Measurements from ENCODE around the gene TAAR5. TPM values are rescaled to one million over a fixed set of nuclear protein-coding genes. Genes with fewer than 3 reads are reported as not detected.
"Not testable (repeated sequence)": the region's sequence is repeated elsewhere in the genome, so short reads cannot be mapped to it uniquely, and the experiment has no call there.

Gene TAAR5
- total RNA-seq, 1 experiment from 2014 or later: not detected

DNA sequence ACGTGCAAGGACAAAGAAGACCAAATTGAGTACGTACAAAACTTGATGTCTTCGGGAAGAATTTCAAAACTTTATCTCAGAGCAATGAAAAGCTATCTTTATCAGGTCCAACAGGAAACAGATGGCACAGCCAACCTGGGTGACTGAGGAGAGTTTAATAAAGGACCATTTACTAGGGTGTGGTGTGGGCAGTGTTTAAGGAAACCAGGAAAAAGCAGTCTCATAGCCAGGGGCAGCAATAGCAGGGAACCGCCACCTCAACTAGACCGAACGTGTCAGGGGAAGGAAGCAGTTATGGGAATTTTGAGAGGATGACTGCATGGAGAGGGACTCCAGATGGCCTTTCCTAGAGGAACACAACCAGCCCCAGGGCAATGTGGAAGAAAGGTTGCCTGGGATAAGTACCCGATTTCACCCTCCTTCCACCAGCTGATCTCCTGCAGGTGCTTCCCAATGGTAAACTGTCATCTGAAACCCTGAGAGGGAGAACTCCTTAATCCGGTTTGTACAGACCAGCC, 15.2 kb upstream of the TAAR5 start:
- no peak for DNase-seq (ENCODE audit: low read depth in 1 of 2, low spot score in 2 of 2)
- Histone ChIP-seq H3K4me3 (no peak overlapping the region), H3K27me3 (replicated peaks) (no peaks in the 10 kb centered on the region), H3K36me3 (no peaks in the 10 kb centered on the region), H3K4me1 (replicated peaks) (no peaks in the 10 kb centered on the region), H3K27ac (no peak overlapping the region), H3K9me3 (replicated peaks) (no peaks in the 10 kb centered on the region; the same call in 1 of the 2 replicates)

DNA sequence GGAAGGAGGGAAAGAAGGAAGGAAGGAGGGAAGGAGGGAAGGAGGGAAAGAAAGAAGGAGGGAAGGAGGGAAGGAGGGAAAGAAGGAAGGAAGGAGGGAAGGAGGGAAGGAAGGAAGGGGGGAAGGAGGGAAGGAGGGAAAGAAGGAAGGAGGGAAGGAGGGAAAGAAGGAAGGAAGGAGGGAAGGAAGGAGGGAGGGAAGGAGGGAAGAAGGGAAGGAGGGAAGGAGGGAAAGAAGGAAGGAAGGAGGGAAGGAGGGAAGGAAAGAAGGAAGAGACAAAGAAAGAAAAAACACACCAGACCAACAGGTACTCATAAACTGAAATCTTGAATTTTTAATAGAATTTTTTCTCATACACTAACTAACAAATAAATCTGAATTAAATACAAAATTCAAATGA, 11.4 kb upstream of the TAAR5 start:
- not testable (repeated sequence) for H3K4me3 ChIP-seq; H3K27me3 ChIP-seq (replicated peaks); DNase-seq (ENCODE audit: low read depth in 1 of 2, low spot score in 2 of 2); H3K36me3 ChIP-seq; H3K27ac ChIP-seq; H3K9me3 ChIP-seq (replicated peaks); H3K4me1 ChIP-seq (replicated peaks)

DNA sequence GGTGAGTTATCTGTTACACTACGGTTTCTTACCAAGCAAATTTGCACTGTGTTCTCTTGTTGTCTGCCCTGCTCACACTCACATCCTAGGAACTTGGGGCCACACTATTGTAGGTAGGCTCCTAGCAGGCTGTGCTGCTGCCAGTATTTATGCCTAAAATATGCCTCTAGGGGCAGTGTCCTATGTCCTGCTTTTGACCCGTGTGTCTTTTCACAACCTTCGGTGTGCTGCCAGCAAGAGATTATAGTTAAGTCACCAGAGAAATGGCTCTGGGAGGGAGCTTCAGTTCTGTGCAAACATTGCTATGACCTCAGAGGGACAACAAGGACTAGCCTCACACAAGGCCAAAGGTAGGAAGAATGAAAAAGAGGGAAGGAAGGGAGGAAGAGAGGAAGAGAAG, 8.9 kb upstream of the TAAR5 start:
- Histone ChIP-seq H3K27me3 (replicated peaks) (no peaks in the 10 kb centered on the region; the same call in none of the 2 replicates), H3K4me3 (no peak overlapping the region), H3K27ac (no peak overlapping the region), H3K36me3 (no peaks in the 10 kb centered on the region), H3K9me3 (replicated peaks) (no peaks in the 10 kb centered on the region), H3K4me1 (replicated peaks) (no peaks in the 10 kb centered on the region)
- no peak for DNase-seq (ENCODE audit: low read depth in 1 of 2, low spot score in 2 of 2)

DNA sequence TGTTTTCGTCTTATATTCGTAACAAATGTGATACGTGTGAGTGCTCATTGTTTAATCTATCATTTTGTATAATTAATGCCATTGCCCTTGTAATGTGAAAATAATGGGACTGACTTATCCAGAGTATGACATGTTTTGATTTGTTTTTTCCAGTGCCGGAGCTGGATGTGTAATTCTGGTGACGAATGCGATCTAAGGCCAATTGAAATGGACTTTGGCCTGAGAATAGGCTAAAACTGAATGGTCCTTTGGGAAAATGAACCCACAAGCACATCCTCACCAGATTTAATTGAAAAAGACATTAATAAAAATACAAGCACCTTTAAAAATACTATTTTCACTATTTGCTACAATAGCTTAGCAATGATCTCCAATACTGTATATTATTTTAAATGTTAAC, 6.7 kb upstream of the TAAR5 start:
- Histone ChIP-seq H3K27ac (no peak overlapping the region), H3K9me3 (replicated peaks) (no peaks in the 10 kb centered on the region), H3K4me1 (replicated peaks) (no peaks in the 10 kb centered on the region), H3K27me3 (replicated peaks) (no peaks in the 10 kb centered on the region; the same call in none of the 2 replicates), H3K4me3 (no peak overlapping the region), H3K36me3 (no peaks in the 10 kb centered on the region)
- DNase-seq (ENCODE audit: low read depth in 1 of 2, low spot score in 2 of 2): no peak

DNA sequence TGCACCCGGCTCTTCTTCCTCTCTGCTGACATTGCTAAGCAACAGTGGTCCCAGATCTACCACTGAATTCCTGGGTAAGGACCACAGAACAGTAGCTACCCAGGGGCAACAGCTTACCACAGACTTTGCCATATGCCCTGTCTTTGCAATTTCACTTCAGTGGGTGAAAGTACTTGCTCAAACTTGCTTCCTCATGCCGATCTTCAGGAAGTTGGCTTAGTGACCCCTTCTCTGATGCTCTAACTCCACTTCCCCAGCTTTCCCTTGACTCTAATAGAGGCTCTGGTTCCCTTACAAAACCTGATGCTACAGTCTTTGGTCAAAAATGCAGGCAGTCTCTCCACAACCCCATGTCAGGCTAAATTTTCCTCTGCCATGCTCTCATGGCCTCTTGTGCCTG, 3.3 kb upstream of the TAAR5 start:
- no peaks in the 10 kb centered on the region for H3K4me1 ChIP-seq (replicated peaks)
- no peak overlapping the region for H3K27ac ChIP-seq
- DNase-seq (ENCODE audit: low read depth in 1 of 2, low spot score in 2 of 2): no peak
- H3K36me3 ChIP-seq: no peaks in the 10 kb centered on the region
- H3K9me3 ChIP-seq (replicated peaks): no peaks in the 10 kb centered on the region
- H3K4me3 ChIP-seq: no peak overlapping the region
- no peaks in the 10 kb centered on the region; the same call in 1 of the 2 replicates for H3K27me3 ChIP-seq (replicated peaks)

DNA sequence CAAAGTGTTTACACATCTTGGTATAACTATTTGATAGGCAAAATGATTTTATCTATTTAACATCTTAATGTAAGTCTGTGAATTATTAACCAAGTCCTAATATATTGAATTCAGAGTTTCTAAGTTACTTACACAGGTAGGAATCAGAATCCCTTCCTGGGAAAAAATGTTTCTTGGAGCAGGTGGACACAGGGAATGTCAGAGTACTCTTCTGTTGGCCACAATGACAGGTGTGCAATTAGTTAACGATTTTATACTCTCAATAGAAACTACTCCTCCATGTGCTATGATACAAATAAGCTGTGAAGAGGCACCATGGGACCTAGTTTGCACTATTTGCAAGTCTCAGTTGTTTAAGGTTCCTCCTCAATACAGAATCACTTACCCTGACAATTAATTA, 821 bp upstream of the TAAR5 start:
- H3K36me3 ChIP-seq: no peaks in the 10 kb centered on the region

DNA sequence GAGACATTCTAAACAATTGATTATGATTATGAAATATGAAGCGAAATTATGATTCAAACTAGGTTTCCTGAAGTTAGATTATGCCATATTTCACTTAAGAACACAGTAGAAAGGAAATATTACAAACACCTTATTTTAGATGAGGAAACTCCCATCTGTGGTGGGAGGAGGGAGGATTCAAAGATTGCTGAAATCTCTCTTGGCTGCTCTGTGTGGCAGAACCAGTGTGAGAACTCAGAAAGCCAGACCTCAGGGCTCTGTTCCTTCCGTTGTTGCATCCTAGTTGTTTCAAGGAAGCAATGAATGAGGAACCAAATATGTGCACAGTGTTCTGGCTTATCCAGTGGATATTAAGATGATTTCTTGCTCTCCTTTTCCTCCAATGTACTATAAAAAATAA, 2.1 kb downstream of the TAAR5 start:
- Histone ChIP-seq H3K27ac (no peak overlapping the region), H3K4me1 (replicated peaks) (no peaks in the 10 kb centered on the region)
- DNase-seq (ENCODE audit: low read depth in 1 of 2, low spot score in 2 of 2): no peak

More for the DNA sequence above, 821 bp upstream of the TAAR5 start:
- no peak overlapping the region for H3K4me3 ChIP-seq
- H3K27ac ChIP-seq: no peak overlapping the region
- H3K27me3 ChIP-seq (replicated peaks): no peaks in the 10 kb centered on the region
- H3K9me3 ChIP-seq (replicated peaks): no peaks in the 10 kb centered on the region
- DNase-seq (ENCODE audit: low read depth in 1 of 2, low spot score in 2 of 2): no peak
- H3K4me1 ChIP-seq (replicated peaks): no peaks in the 10 kb centered on the region

DNA sequence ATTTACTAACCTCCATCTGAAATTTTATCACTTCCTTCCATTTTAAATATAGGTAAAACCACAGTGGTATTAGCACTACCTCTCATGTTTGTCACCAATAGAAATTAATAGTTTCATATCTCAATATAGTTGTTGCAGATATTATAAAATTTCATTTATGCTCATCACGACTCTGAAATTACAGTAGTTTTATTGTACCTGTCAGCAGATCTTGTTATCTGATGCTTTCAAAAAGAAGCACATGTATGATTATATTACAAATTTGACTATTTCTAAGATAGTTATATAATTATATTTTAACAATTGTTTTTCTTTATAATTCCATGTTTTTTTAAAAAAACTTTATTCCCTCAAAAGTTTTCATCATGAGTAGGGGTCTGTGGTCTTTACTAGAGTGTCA, 4.8 kb downstream of the TAAR5 start:
- no peak overlapping the region for H3K27ac ChIP-seq
- no peak for DNase-seq (ENCODE audit: low read depth in 1 of 2, low spot score in 2 of 2)
- H3K27me3 ChIP-seq (replicated peaks): 0 out of 2 replicates have a peak, but pooled peaks cover 4% of the 10 kb centered on the region
- H3K36me3 ChIP-seq: no peaks in the 10 kb centered on the region
- no peaks in the 10 kb centered on the region for H3K4me1 ChIP-seq (replicated peaks)
- no peak overlapping the region for H3K4me3 ChIP-seq
- H3K9me3 ChIP-seq (replicated peaks): no peaks in the 10 kb centered on the region

More for the DNA sequence above, 2.1 kb downstream of the TAAR5 start:
- Histone ChIP-seq H3K4me3 (no peak overlapping the region), H3K9me3 (replicated peaks) (no peaks in the 10 kb centered on the region), H3K27me3 (replicated peaks) (0 out of 2 replicates have a peak, but pooled peaks cover 4% of the 10 kb centered on the region), H3K36me3 (no peaks in the 10 kb centered on the region)

DNA sequence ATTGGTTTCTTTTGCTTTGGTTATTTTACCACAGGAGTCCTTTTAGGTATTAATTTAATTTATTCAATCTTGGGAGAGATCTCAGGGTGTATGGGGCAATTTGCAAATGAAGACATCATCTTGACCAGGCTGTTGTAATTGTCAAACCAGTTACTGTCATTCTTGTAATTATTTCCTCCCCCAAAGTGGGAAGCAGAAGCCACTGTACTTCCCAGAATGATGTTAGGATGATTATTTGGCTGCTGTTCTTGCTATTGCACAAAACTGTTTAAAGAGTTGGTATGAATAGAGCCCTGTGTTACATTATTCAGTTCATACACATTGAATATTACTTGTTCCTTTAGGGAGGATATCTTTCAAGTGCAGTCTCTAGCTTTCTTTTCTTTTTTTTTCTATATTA, 17.8 kb downstream of the TAAR5 start:
- Histone ChIP-seq H3K4me1 (replicated peaks) (no peaks in the 10 kb centered on the region), H3K36me3 (no peaks in the 10 kb centered on the region), H3K9me3 (replicated peaks) (no peaks in the 10 kb centered on the region), H3K27me3 (replicated peaks) (peaks cover 18% of the 10 kb centered on the region), H3K27ac (no peak overlapping the region), H3K4me3 (no peak overlapping the region)
- no peak for DNase-seq (ENCODE audit: low read depth in 1 of 2, low spot score in 2 of 2)

DNA sequence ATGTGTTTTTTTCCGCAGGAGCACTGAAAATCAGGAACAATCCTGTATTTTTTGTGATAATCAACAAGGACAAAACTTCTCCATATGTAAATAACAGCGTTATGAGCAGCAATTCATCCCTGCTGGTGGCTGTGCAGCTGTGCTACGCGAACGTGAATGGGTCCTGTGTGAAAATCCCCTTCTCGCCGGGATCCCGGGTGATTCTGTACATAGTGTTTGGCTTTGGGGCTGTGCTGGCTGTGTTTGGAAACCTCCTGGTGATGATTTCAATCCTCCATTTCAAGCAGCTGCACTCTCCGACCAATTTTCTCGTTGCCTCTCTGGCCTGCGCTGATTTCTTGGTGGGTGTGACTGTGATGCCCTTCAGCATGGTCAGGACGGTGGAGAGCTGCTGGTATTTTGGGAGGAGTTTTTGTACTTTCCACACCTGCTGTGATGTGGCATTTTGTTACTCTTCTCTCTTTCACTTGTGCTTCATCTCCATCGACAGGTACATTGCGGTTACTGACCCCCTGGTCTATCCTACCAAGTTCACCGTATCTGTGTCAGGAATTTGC, 19.2 kb downstream of the TAAR5 start, which contains the start of gene TAAR6:
Gene TAAR6, plus strand, starts transcription at position 102 of the 557 bp plus-strand sequence. Its CDS starts 0 bp downstream, at position 102.
- Histone ChIP-seq H3K27me3 (replicated peaks) (peaks cover 18% of the 10 kb centered on the region), H3K9me3 (replicated peaks) (no peaks in the 10 kb centered on the region), H3K27ac (no peak within 1 kb of the TSS), H3K36me3 (no peaks in the 10 kb centered on the region), H3K4me1 (replicated peaks) (no peaks in the 10 kb centered on the region), H3K4me3 (no peak within 1 kb of the TSS)
- DNase-seq (ENCODE audit: low read depth in 1 of 2, low spot score in 2 of 2): no peak

DNA sequence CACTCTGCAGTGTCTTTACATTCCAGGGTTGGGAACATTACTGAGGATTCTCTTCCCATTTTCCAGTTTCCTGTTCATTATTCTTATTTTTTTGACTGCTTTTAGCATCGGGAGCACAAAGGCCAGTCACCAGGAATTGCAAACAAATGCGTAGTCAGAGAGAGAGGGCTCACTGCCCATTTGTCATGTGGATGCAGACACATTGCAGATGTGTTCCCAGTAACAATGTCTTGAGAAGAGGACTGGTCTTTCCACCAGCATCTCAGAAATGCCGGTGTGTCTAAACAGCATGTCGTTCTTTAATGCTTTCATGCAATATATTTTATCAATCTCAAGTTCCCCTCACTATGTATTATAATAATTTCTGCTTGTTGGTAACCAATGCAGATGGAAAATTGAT, 20.4 kb downstream of the TAAR5 start:
- Histone ChIP-seq H3K9me3 (replicated peaks) (no peaks in the 10 kb centered on the region), H3K27ac (no peak overlapping the region), H3K4me1 (replicated peaks) (no peaks in the 10 kb centered on the region), H3K4me3 (no peak overlapping the region), H3K27me3 (replicated peaks) (peaks cover 18% of the 10 kb centered on the region), H3K36me3 (no peaks in the 10 kb centered on the region)
- DNase-seq (ENCODE audit: low read depth in 1 of 2, low spot score in 2 of 2): no peak

DNA sequence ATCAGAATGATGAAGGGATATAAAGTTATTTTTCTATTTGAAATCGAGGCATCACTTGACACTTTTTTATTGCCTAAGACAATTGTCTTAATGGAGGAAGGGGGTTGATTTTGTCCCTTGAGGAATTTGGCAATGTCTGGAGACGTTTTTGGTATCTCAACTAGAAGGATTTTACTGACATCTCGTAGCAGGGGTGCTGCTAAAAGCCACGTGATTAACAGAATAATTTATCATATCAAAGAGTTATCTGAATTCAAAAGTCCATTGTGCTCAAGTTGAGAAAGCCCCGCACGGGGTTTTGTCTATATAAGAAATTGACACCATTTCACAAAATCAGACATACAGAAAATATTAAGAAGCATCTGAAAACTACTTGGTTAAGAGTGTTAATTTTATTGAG, 20.9 kb downstream of the TAAR5 start:
- no peaks in the 10 kb centered on the region for H3K9me3 ChIP-seq (replicated peaks)
- no peak overlapping the region for H3K27ac ChIP-seq
- H3K4me3 ChIP-seq: no peak overlapping the region
- H3K4me1 ChIP-seq (replicated peaks): no peaks in the 10 kb centered on the region
- no peaks in the 10 kb centered on the region for H3K36me3 ChIP-seq
- DNase-seq (ENCODE audit: low read depth in 1 of 2, low spot score in 2 of 2): no peak
- H3K27me3 ChIP-seq (replicated peaks): peaks cover 18% of the 10 kb centered on the region

DNA sequence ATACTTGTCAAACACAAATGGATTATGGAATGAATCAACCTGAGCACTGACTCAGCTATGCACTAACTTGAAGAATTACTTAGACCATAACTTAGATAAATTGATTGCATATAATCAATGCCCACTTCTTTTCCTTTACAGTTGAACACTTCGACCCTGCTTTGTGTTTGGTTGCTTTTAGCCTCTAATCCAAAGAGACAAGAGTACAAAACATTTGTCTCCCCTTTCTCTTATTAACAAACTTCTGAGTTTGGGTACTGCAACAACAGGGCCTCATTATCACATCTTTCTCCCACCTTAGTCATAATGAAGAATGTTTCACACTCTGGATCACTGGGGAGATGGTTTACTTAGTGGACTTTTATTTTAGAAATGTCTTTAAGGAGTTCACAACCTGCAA, 22.0 kb downstream of the TAAR5 start:
- Histone ChIP-seq H3K4me1 (replicated peaks) (no peaks in the 10 kb centered on the region), H3K4me3 (no peak overlapping the region), H3K9me3 (replicated peaks) (no peaks in the 10 kb centered on the region), H3K27ac (no peak overlapping the region), H3K27me3 (replicated peaks) (peaks cover 18% of the 10 kb centered on the region), H3K36me3 (no peaks in the 10 kb centered on the region)
- no peak for DNase-seq (ENCODE audit: low read depth in 1 of 2, low spot score in 2 of 2)

DNA sequence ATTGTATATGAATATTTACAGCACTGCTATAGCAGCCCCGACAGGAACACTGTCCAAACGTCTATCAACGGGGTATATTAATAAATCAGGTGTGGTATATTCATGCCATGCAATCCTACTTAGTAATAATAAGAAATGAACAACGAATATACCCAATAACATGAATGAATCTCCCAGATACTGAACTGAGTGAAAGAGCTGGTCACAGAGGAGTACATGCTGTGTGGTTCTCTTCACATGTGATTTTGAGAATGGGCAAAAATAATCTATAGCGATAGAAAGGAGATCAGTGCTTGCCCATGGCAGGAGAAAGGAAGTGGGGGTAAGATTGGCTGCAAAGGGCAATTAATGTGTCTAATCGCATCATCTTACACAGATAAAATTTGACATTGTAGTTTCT, 23.1 kb downstream of the TAAR5 start:
- Histone ChIP-seq H3K9me3 (replicated peaks) (no peaks in the 10 kb centered on the region), H3K27me3 (replicated peaks) (peaks cover 18% of the 10 kb centered on the region), H3K4me1 (replicated peaks) (no peaks in the 10 kb centered on the region), H3K36me3 (no peaks in the 10 kb centered on the region), H3K27ac (no peak overlapping the region), H3K4me3 (no peak overlapping the region)
- DNase-seq (ENCODE audit: low read depth in 1 of 2, low spot score in 2 of 2): no peak

DNA sequence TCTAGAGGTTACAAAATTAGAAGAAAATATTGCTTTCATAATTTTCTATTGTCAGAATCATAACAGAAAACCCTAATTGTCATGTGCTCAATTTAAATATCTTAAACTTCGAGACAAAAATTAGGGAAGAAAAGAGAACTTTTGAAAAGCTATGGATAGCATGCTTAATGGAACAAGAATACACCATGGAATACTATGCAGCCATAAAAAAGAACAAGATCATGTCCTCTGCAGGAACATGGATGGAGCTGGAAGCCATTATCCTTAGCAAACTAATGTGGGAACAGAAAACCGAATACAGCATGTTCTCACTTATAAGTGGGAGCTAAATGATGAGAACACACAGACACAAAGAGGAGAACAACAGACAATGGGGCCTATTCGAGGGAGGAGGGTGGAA, 29.5 kb downstream of the TAAR5 start:
- H3K4me3 ChIP-seq; DNase-seq (ENCODE audit: low read depth in 1 of 2, low spot score in 2 of 2); H3K27me3 ChIP-seq (replicated peaks); H3K27ac ChIP-seq; H3K36me3 ChIP-seq; H3K9me3 ChIP-seq (replicated peaks); H3K4me1 ChIP-seq (replicated peaks): not testable (repeated sequence)
